KG1 (cell line): ENCODE results near the gene ABCA4.
A peak's percentile ranks its signal among the peaks of the same experiment; 100 is the strongest.

Experiments
- DNase-seq: peaks from one replicate; lab custom pipeline; 2025; lab: John Stamatoyannopoulos, UW

The ABCA4 gene

GRCh38 chr1:94104776-94105580 is 16.0 kb downstream of the ABCA4 start:
- DNase-seq: no peak

GRCh38 chr1:94104127-94104684 is 16.7 kb downstream of the ABCA4 start:
- no peak for DNase-seq

DNA sequence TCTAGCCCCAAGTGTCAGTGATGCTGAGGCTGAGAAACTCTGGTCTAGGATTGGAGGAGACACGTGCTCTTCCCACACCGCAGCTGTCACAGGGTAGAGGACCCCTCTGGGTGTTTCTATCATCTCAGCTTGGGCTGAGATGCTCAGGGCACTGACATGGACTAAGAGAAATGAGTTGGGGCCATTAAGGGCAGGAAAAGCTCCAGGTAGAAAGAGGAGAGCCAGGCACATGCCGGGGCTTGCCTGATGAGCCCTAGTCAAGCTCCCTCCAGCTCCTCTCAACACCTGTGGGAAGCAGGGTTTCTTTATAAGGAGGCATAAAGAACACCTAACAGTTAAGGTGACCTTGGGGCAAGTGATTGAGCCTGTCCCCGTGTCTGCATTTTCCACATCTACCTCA is 17.3 kb downstream of the ABCA4 start:
- no peak for DNase-seq

- no peak for DNase-seq
Measured at GRCh38 chr1:94101613-94102525, 19.1 kb downstream of the ABCA4 start.

DNA sequence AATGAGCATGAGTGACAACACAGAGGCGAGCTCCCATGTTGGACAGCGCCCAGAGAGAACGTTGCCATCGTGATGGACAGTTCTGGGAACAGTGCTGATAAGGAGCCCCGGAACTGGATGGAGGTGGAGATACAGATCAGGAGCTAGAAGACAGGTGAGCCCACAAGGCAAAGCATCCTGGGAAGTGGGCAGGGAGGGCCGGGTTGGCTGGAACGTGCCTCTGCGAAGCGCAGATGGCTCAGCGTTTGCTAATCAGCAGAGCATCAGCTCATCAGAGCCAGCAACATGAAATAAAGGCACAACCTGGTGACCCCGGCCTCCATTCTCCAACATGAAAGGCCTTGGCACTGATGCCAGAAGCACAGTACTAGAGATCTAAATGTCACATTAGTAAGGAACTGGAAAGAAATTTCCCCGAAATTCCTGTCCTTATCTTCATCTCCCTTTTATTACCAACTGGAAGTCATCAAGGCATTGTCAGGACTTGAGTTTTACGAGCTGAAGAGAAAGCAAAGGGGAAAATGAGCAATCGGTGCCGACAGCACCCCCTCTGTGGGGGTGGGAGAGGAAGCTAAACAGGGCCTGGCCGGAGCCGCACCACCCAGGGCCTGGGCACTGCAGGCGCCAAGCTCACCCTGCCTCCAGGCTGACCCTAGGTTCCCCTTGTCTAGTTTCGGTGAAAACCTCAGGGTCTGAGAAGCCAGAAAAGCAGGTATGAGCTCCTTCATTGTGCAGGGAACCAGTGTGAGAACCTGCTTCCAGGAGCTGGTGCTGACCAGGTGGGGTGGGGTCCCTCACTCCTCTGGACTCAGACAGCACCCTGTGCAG is 19.9 kb downstream of the ABCA4 start:
- DNase-seq: no peak

DNA sequence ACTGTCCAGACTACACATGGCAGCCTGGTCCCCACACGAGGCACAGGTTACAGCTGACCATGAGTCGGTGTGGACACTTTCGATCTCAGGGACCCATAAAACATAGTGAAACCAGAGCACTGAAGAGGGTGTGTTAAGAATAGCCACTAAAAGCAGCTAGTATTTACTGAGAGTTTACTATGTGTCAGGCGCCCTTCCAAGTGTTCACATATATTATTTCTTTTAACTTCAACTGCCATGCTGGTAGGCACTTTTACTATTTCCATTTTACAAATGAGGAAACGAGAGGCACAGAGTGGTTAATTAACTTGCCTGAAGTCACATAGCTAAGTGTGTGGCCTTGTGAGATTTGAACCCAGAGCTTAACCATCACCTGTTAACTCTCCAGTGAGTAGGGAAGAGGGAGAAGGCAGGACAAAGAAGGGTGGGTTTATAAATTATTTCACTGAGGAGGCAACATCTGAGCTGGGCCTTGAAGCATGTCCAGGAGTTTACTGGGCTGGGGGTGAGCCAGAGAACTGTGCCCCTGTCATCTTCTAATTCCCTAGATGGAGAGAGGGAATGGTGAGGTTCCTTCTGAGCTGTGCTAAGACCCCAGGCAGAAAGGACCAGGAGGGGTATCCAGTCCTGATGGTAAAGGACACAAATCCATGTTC is 20.7 kb downstream of the ABCA4 start:
- DNase-seq: no peak

GRCh38 chr1:94099303-94099702 is 21.6 kb downstream of the ABCA4 start:
- DNase-seq: no peak

- no peak for DNase-seq
Measured at GRCh38 chr1:94098585-94099111, 22.3 kb downstream of the ABCA4 start.

DNA sequence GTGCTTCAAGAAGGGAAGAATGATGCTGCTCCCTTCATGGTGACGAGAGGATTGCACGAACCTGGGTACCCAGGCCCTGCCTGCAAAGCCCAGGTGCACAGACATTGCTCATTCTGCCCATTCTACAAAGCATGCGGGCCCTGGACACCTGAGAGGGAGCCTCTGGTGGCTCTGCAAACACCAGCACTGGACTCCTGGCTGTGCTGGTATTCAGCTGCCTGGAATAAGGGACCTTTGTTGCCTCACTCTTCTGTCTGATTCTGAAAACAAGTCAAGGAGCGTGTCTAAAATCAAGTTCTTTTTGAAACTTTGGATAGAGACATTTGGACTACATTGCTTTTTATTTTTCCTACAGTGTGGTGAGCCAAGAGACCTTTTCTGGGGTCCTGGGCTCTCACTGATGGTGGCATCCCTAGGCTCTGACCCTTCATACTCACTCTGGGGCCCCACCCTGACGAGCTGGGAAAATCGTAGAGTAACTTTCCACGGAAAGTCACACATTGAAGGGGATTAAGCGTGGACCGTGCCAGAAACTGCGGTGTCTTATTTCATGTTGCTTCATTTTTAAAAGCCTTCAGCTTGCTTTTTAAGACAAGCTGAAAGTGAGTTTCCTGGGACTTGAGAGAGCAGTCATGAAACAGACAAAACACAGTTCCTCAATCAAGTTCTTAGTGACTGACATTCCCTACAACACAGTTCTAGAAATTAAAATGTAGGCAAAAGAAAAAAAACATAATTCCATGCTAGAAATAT is 24.0 kb downstream of the ABCA4 start:
- no peak for DNase-seq

GRCh38 chr1:94095744-94096469 is 25.0 kb downstream of the ABCA4 start:
- no peak for DNase-seq

GRCh38 chr1:94095112-94095637 is 25.8 kb downstream of the ABCA4 start:
- no peak for DNase-seq

- no peak for DNase-seq
Measured at GRCh38 chr1:94094469-94095111, 26.4 kb downstream of the ABCA4 start.

- no peak for DNase-seq
Measured at GRCh38 chr1:94093996-94094395, 27.0 kb downstream of the ABCA4 start.

GRCh38 chr1:94093396-94093795 is 27.6 kb downstream of the ABCA4 start:
- no peak for DNase-seq

DNA sequence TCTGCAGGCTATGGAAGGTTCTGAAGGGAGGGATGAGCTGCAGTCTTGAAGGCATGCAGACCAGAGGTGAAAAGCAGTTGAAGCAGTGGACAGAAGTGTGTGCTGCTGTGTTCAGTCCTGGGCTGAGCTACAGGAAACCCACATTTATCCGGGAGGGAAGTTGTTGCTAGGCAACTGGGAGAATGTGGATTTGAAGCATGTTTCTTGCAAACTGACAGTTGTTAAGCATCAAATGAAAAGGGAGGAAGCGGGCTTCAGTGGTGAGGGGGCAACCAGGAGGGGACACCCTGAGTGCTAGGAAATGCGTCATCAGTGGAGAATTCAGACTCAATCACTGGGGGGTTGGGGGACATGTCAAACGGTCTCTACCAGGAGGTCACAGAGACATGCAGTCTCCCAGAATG is 28.7 kb downstream of the ABCA4 start:
- DNase-seq: peak; percentile 91

DNA sequence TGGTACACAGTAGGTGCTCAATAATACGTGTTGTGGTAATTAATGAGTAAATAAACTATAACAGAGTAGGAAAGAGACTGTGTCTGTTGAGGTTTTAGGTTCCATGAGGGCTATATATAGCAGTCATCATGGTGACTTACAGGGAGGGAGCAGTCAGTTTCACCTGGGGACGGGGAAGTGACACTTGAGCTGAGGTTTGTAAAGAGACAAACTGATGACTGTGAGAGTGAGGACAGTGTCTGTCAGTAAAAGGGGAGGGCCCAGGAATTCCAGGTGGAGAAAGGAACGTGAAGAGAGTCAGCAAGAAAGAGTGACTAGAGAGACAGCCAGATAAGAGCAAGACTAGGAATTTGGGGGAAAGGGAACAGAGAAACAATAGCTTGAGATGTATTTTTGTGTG is 30.2 kb downstream of the ABCA4 start:
- DNase-seq: no peak

DNA sequence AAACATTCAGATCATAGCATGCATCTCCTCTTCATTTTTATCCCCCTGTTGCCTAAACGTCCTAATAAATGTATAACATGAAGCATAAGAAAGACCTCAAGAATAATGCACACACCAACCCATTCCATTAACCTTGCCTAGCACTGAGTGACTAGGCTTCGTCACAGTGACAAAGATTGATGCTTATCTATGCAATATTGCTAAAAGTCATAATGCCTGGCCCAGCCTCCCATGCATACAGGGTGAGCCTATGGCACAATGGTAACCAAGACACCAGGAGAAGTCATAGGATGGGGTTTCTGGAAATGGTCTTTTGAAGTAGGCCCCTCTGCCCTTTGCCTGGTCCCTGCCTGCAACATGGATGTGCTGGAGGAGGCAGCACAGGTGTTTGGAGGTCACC is 33.8 kb downstream of the ABCA4 start:
- DNase-seq: no peak

GRCh38 chr1:94084547-94084946 is 36.4 kb downstream of the ABCA4 start:
- DNase-seq: no peak

DNA sequence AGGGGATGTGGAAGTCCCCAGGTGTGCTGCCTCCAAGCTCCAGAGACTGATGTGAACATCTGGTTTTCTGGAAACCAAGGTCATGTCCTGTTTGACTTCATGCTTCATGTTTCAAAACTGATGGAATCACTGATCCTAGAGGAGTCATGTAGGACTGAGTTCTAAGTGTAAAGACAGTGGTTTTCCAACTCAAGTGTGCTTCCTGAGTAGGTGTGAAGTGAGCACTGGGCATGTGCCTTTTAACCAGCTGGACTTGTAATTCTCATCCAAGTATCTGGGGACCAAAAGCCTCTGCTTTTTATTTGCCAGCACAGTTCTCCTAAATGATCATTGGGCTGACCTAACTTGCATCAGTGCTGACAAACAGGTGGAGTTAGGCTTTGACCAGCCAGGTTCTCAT is 36.9 kb downstream of the ABCA4 start:
- no peak for DNase-seq
